CD4-positive, alpha-beta T cell treated with Interleukin-6 at 100 ng/mL for 8 hours (primary cell): ENCODE measurements around the gene KNTC1.
"Not testable (repeated sequence)": the region's sequence is repeated elsewhere in the genome, so short reads cannot be mapped to it uniquely, and the experiment has no call there.

Source experiments
- DNase-seq: peaks from one replicate; pipeline ENCODE4 v3.0.0-alpha.2; 2020; ENCODE audit warnings: mixed read lengths, low spot score

The KNTC1 gene

GRCh38 chr12:122558745-122559641 lies 31.9 kb downstream of the KNTC1 start:
- DNase-seq = no peak

DNA sequence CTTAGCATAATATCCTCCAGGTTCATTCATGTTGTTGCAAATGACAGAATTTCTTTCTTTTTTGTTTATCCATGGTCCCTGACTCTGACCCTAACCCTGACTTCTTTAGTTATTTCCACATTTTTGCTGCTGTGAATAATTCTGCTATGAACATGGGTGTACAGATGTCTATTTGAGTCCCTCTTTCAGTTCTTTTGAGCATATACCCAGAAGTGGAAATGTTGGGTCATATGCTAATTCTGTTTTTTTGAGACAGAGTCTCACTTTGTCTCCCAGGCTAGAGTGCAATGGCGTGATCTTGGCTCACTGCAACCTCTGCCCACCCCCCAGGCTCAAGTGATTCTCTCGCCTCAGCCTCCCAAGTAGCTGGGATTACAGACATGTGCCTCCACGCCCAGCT lies 33.1 kb downstream of the KNTC1 start:
- DNase-seq = no peak

GRCh38 chr12:122563361-122563760 lies 36.3 kb downstream of the KNTC1 start:
- DNase-seq = no peak

- not testable (repeated sequence) for DNase-seq
Measured at GRCh38 chr12:122566816-122567215, 39.8 kb downstream of the KNTC1 start.

DNA sequence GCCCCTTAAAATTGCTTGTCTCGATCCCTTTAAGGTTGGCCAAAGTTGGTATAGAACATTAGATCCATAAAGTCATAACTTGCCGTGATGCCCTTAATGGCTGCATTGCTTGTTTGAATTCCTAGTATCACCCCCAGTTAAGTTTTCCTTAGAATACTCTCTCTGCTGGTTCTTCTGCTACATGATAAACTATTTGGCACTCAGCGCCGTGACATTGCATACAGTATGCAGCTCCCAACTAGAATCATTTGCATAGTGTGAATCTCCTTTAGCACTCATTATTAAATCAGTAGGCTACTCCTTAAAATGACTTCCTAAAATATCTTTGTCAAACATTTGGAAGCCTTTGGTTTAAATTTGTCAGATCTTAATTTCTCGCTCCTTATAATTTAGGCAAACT lies 42.2 kb downstream of the KNTC1 start:
- no peak for DNase-seq

DNA sequence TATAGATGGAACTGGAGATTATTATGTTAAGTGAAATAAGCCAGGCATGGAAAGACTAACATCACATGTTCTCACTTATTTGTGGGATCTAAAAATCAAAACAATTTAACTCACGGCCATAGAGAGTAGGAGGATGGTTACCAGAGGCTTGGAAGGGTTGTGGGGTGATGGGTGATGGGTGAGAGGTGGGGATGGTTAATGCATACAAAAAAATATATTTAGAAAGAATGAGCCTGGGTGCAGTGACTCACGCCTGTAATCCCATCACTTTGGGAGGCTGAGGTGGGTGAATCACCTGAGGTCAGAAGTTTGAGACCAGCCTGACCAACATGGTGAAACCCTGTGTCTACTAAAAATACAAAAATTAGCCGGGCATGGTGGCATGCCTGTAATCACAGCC lies 43.0 kb downstream of the KNTC1 start:
- not testable (repeated sequence) for DNase-seq

GRCh38 chr12:122571821-122572220 lies 44.8 kb downstream of the KNTC1 start:
- no peak for DNase-seq

DNA sequence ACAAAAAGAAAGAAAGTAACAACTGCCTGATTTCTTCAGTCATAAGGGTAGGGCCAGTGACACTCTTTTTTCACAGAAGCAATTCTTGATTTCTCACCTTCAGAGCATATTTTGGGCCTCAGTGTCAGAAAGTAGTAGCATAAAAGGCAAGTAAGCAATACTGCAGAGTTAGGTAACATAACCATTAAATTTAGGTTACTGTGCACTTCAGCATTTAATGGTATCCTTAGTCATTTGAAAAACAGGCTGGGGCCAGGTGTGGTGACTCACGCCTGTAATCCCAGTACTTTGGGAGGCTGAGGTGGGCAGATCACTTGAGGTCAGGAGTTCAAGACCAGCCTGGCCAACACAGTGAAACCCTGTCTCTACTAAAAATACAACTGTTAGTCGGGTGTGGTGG lies 56.2 kb downstream of the KNTC1 start:
- DNase-seq = not testable (repeated sequence)

DNA sequence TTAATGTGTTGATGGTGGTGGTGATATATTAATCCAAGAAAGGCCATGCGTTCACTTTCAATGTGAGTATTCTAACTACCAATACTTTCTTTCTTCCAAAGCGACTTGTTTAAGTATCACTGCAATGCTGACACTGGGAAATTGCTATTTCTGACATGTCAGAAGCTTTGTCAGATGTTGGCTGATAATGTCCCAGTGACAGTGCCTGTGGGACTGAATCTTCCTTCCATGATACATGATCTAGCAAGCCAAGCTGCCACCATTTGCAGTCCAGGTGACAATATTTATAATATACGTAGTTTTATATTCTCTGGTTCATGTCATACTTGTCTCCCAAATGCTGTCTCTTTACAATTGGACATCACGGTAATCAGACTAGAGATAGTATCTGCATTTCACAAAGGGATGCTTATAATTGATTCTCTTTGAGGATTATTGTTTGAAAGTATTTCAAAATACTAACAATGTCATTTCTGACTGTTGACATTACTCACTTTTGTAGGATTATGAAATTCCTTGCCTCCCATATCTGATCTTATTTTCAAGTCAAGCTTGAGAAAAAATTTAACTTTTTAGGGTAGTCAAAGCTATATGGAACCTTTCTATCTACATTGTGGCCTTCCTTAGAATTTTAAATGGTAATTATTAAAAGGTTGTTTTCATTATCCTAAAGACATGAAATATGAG lies 57.3 kb downstream of the KNTC1 start:
- DNase-seq = no peak

DNA sequence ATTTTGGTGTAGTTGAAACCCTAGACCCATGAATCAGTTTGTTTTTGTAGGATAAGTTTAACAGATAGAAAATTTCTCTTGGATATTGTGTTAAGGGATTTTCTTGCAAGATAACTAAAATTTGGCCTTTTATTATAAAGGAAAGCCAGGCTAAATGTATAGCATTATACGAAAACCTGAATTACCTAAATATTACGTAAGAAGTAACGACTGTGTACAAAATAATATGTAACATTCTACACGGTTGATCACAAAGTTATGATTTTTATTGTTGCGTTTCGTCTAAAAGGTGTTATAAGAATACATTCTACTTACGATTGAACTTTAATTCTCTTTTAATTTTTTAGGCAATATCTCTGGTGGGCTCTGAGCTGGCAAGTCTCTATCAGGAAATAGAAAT lies 63.9 kb downstream of the KNTC1 start:
- DNase-seq = no peak

DNA sequence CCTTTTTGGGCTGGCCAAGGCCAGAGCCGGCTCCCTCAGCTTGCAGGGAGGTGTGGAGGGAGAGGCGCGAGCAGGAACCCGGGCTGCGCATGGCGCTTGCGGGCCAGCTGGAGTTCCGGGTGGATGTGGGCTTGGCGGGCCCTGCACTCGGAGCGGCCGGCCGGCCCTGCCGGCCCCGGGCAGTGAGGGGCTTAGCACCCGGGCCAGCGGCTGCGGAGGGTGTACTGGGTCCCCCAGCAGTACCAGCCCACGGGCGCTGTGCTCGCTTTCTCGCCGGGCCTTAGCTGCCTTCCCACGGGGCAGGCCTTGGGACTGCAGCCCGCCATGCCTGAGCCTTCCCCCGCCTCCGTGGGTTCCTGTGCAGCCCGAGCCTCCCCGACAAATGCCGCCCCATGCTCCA lies 64.9 kb downstream of the KNTC1 start:
- DNase-seq = not testable (repeated sequence)

DNA sequence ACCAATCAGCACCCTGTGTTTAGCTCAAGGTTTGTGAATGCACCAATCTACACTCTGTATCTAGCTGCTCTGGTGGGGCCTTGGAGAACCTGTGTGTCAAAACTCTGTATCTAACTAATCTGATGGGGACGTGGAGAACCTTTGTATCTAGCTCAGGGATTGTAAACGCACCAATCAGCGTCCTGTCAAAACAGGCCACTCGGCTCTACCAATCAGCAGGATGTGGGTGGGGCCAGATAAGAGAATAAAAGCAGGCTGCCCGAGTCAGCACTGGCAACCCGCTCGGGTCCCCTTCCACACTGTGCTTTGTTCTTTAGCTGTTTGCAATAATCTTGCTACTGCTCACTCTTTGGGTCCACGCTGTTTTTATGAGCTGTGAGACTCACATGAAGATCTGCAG lies 65.5 kb downstream of the KNTC1 start:
- DNase-seq = not testable (repeated sequence)

GRCh38 chr12:122593910-122594309 lies 66.9 kb downstream of the KNTC1 start:
- no peak for DNase-seq

DNA sequence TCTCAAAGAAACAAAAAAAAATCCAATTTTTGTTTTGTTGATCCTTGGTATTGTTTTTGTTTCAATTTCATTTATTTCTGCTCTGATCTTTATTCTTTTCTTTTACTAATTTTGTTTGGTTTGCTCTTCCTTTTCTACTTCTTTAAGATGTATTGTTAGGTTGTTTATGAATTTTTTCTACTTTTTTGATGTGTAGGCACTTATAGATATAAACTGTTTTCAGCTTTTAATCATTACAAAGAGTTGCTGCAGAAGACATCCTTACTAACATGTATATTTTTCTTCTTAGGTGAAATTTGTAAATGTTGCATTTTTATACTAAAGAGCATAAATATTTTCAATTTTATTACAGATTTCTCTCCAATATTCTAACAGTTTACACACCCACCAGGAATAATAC lies 69.8 kb downstream of the KNTC1 start:
- no peak for DNase-seq

DNA sequence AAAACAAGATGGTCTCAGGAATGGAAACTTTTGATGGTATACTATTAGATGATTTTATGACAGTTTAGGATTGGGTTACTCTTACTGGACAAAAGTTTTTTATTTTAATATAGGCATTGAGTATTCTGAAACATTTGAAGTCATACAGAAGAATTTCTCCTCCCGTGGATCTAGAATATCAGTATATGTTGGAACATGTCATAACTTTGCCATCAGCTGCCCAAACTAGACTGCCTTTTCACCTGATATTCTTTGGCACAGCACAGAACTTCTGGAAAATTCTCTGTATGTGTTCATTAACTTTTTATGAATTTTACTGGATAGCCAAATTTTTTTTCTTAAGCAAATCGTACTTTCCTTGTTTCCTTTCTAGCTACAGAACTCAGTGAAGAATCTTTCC lies 75.4 kb downstream of the KNTC1 start:
- DNase-seq = no peak

- DNase-seq = no peak
Measured at GRCh38 chr12:122604993-122605392, 77.9 kb downstream of the KNTC1 start.

- no peak for DNase-seq
Measured at GRCh38 chr12:122609732-122610131, 82.7 kb downstream of the KNTC1 start.

DNA sequence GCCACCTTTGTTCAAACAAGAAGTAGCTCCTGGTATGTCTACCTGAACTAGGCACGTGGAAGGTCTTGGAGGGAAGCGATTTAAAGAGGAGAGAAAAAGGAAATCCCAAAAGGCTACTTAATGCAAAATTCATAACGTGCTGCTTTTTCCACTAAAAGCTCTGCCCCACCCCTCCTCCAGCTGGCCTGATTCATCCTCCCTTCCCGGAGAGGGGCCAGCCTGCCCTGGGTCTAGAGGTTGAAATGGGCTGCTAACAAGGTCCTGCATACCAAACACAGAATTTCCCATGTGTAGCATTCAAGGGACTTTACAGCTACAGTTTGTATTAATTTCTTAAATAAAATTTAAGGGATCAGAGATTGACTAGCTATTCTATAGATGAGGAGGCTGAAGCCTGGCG lies 83.2 kb downstream of the KNTC1 start:
- no peak for DNase-seq

GRCh38 chr12:122610911-122611310 lies 83.9 kb downstream of the KNTC1 start:
- no peak for DNase-seq

GRCh38 chr12:122614839-122615238 lies 87.8 kb downstream of the KNTC1 start:
- DNase-seq = no peak

GRCh38 chr12:122615780-122616179 lies 88.7 kb downstream of the KNTC1 start:
- no peak for DNase-seq

DNA sequence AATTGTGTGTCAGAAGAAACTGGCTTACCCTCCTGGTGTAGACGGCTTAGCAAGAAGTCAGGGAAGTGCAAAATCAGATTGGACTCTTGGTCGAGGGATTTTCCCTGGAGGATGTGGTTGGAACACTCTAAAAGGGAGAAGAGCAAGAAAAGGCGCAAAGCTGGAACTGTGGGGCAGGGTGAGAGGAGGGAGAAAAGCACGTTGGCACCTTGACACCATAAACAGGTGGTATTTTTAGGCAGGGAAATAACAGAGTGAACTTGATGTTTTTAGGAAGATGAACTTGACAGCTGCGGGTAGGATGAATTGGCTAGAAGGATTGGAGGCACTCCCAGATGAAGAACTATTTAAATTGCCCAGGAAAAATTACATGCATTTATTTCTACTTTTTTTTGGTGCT lies 108.4 kb downstream of the KNTC1 start:
- no peak for DNase-seq

DNA sequence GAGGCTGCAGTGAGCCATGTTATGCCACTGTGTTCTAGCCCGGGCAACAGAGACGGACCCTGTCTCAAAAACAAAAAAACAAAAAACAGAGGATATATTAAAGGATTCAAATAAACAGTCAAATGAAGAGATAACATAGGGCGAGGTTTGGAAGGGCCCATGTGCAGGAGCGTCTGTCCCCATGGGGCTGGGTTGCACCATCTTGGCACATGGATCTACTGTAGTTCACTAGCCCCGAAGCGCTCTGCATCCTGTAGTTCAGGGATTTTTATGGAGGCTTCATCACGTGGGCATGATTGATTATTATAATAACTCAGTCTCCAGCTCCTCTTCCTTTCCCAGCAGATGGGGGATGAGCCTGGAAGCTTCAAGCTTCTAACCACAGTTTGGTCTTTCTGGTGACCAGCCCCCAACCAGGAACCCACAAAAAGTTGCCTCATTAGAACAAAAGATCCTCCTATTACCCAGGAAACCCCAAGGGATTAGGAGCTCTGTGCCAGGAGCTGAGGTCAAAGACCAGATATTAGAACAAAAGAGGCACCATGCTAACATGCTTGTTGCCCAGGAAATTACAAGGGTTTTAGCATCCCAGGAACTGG lies 116.3 kb downstream of the KNTC1 start:
- no peak for DNase-seq
